Measurements from ENCODE around the gene TANGO2. TPM values are rescaled to one million over a fixed set of nuclear protein-coding genes. Genes with fewer than 3 reads are reported as not detected.

The TANGO2 gene
- polyA plus RNA-seq, 5 donors, result 9.9 to 15.3 (median 13.5) TPM

GRCh38 chr22:20011123-20011992, 9.6 kb upstream of the TANGO2 start:
- no peak for DNase-seq

- DNase-seq, result no peak
Observed at GRCh38 chr22:20011993-20012740, 8.7 kb upstream of the TANGO2 start.

- DNase-seq, result no peak
Observed at GRCh38 chr22:20012741-20013331, 8.1 kb upstream of the TANGO2 start.

GRCh38 chr22:20013382-20013871, 7.5 kb upstream of the TANGO2 start:
- peak; percentile 41 to 74 for DNase-seq

GRCh38 chr22:20014526-20015186, 6.3 kb upstream of the TANGO2 start:
- DNase-seq, result no peak

GRCh38 chr22:20015187-20015625, 5.7 kb upstream of the TANGO2 start:
- no peak for DNase-seq

GRCh38 chr22:20015971-20016733, 4.8 kb upstream of the TANGO2 start:
- DNase-seq, result peak in 1 of 2 donors; percentile 20

GRCh38 chr22:20016734-20017621, 3.9 kb upstream of the TANGO2 start, which contains the start of gene ARVCF:
ARVCF (minus strand) TSS chr22:20016823; CDS start chr22:19990794, 26,029 bp downstream.
- peak; percentile 86 to 88 for DNase-seq

- DNase-seq, result no peak
Observed at GRCh38 chr22:20017622-20017958, 3.3 kb upstream of the TANGO2 start.

- no peak for DNase-seq
Observed at GRCh38 chr22:20018001-20018400, 2.9 kb upstream of the TANGO2 start.

GRCh38 chr22:20019661-20020532, 1.0 kb upstream of the TANGO2 start:
- no peak for DNase-seq

- no peak for DNase-seq
Observed at GRCh38 chr22:20021196-20022181, 579 bp downstream of the TANGO2 start.

GRCh38 chr22:20022231-20022977, 1.5 kb downstream of the TANGO2 start:
- no peak for DNase-seq

GRCh38 chr22:20022978-20023613, 2.2 kb downstream of the TANGO2 start:
- DNase-seq, result no peak

- DNase-seq, result no peak
Observed at GRCh38 chr22:20024225-20024624, 3.3 kb downstream of the TANGO2 start.

Data from right lung (tissue), 5 donors.